GM12878 (cell line): ENCODE data around the gene TMEM63B.

Experiments used
- ATF3 ChIP-seq: IDR thresholded peaks from 2 replicates; pipeline ENCODE4 v1.6.1; 2011; ENCODE audit warnings: low read depth, mild to moderate bottlenecking, low read length, moderate library complexity, borderline replicate concordance; ENCODE audit errors: extremely low read depth
- CTCF ChIP-seq, 3 experiments: IDR thresholded peaks in 2 of 3; conservative IDR thresholded peaks in 1 of 3; 2 replicates each; pipeline ENCODE4 v1.5.1; 2011; ENCODE audit warnings: low read depth in 3 of 3, low read length in 3 of 3, mild to moderate bottlenecking in 3 of 3, control low read depth in 2 of 3, moderate library complexity in 2 of 3, inconsistent platforms in 1 of 3, mixed read lengths in 1 of 3; ENCODE audit not compliant: control insufficient read depth in 2 of 3, insufficient read depth in 1 of 3; ENCODE audit errors: extremely low read depth in 1 of 3
- EZH2 ChIP-seq: IDR thresholded peaks from 2 replicates; pipeline ENCODE4 v1.6.1; 2012; ENCODE audit warnings: low read depth, mild to moderate bottlenecking, control low read depth, inconsistent platforms, low read length, borderline replicate concordance; ENCODE audit not compliant: control insufficient read depth
- KAT2A ChIP-seq: conservative IDR thresholded peaks from 2 replicates; pipeline ENCODE4 v1.6.1; 2011; ENCODE audit warnings: low read depth, low read length; ENCODE audit not compliant: control insufficient read depth
- MXI1 ChIP-seq: fragments of 150-350 bp; IDR thresholded peaks from 2 replicates; pipeline ENCODE4 v1.6.1; 2011; ENCODE audit warnings: low read depth, mild to moderate bottlenecking, inconsistent platforms, low read length, improper control_type of control experiment
- ZNF274 ChIP-seq: IDR thresholded peaks from one replicate; pipeline ENCODE4 v1.8.0; 2011; ENCODE audit not compliant: insufficient read length, insufficient read depth

DNA sequence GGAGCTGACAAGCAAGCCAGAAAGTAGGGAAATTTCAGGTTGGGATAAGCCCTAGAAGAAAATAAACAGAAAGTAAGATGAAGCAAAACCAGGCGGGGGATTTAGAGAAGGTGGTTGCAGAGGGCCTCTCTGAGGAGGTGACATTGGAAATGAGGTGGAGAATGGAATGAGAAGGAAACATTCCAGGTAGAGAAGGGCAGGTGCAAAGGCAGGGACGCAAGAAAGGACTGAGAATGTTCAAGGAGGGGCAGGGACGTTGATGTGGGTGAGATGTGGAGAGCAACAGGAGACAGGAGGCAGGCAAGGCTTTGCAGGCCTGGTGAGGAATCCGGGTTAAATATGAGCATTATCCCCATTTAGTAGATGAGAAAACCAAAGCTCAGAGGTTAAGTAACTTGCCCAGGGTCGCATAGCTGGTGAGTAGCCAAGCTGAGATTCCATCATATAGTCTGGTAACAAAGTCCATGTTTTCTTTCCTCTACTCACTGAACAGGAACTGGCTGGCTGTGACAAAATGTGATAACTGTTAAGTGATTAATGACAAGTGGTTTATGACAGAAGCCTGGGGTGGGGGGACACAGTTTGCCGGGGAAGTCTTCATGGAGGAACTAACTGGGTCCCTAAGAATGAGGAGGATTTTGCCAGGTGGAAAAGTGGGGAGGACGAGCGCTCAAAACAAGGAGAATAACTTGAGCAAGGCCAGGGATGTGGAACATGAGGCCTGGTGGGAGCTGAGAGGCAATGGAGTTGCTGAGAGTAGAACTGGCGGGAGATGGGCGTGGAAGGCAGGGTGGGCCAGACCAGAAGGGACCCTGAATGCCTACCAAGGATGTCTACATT is 32.7 kb upstream of the TMEM63B start:
- TF ChIP-seq CTCF (IDR thresholded peaks at IDR 0.05 in 2 of 3, conservative IDR thresholded peaks at IDR 0.05 in 1 of 3; ENCODE audit: control insufficient read depth in 2 of 3, extremely low read depth in 1 of 3, insufficient read depth in 1 of 3, low read depth in 3 of 3, low read length in 3 of 3) (no peak), ZNF274 (no peak), MXI1 (no peak), EZH2 (no peak), ATF3 (no peak), KAT2A (no peak)
